ENCODE measurements around the gene PLEKHA7. TPM values are rescaled to one million over a fixed set of nuclear protein-coding genes. Genes with fewer than 3 reads are reported as not detected.

PLEKHA7 gene
- total RNA-seq, 6 experiments from 2014 or later: 12.7 to 26.7 (median 21.5) TPM

- peaks cover 0 to 34% (median 11%) of the 10 kb centered on the region in 4 donors for H3K4me1 ChIP-seq
- 83% methylated on average over 1 of the region's 5 CpGs for WGBS (ENCODE audit: insufficient coverage, low coverage, low lambda C conversion rate, missing lambda C conversion rate)
- no peaks in the 10 kb centered on the region for H3K27me3 ChIP-seq
- DNase-seq: no peak
- H3K9me3 ChIP-seq: no peaks in the 10 kb centered on the region
- ATAC-seq: no peak
- intact Hi-C loops (cut with DNase I): no loop called here
- peaks cover 0 to 3% (median 0%) of the 10 kb centered on the region in 4 donors for H3K36me3 ChIP-seq
- H3K27ac ChIP-seq: no peak overlapping the region
- no peak overlapping the region for H3K4me3 ChIP-seq
- no peak for TF ChIP-seq POLR2A (IDR thresholded peaks at IDR 0.05)
- TF ChIP-seq CTCF (IDR thresholded peaks at IDR 0.05): no peak
Measured at GRCh38 chr11:16812274-16812673, 201.9 kb downstream of the PLEKHA7 start.

- H3K36me3 ChIP-seq: peaks cover 0 to 3% (median 0%) of the 10 kb centered on the region in 4 donors
- H3K9me3 ChIP-seq: no peaks in the 10 kb centered on the region
- no peak overlapping the region for H3K27ac ChIP-seq
- no peak for TF ChIP-seq POLR2A (IDR thresholded peaks at IDR 0.05)
- no peak for TF ChIP-seq CTCF (IDR thresholded peaks at IDR 0.05)
- ATAC-seq: no peak
- no peaks in the 10 kb centered on the region for H3K27me3 ChIP-seq
- H3K4me3 ChIP-seq: no peak overlapping the region
- peaks cover 0 to 40% (median 15%) of the 10 kb centered on the region in 4 donors for H3K4me1 ChIP-seq
- DNase-seq: no peak
- 100% methylated on average over 1 of the region's 3 CpGs for WGBS (ENCODE audit: insufficient coverage, low coverage, low lambda C conversion rate, missing lambda C conversion rate)
- intact Hi-C loops (cut with DNase I): no loop called here
Measured at GRCh38 chr11:16811136-16812020, 202.8 kb downstream of the PLEKHA7 start.

- peaks cover 0 to 3% (median 0%) of the 10 kb centered on the region in 4 donors for H3K36me3 ChIP-seq
- DNase-seq (peak in 1 of 3 donors; percentile 59), ATAC-seq (peak; percentile 3 to 55 (median 28))
- no peak for TF ChIP-seq CTCF (IDR thresholded peaks at IDR 0.05)
- TF ChIP-seq POLR2A (IDR thresholded peaks at IDR 0.05): no peak
- 54% methylated on average over 9 of the region's 11 CpGs for WGBS (ENCODE audit: insufficient coverage, low coverage, low lambda C conversion rate, missing lambda C conversion rate)
- intact Hi-C loops (cut with DNase I): no loop called here
- no peak overlapping the region for H3K4me3 ChIP-seq
- no peaks in the 10 kb centered on the region for H3K27me3 ChIP-seq
- H3K4me1 ChIP-seq: peaks cover 0 to 43% (median 17%) of the 10 kb centered on the region in 4 donors
- H3K27ac ChIP-seq: no peak overlapping the region
- no peaks in the 10 kb centered on the region for H3K9me3 ChIP-seq
Measured at GRCh38 chr11:16809886-16810668, 204.1 kb downstream of the PLEKHA7 start.

GRCh38 chr11:16807306-16807705 is 206.9 kb downstream of the PLEKHA7 start:
- DNase-seq (no peak), ATAC-seq (no peak)
- TF ChIP-seq CTCF (IDR thresholded peaks at IDR 0.05): no peak
- TF ChIP-seq POLR2A (IDR thresholded peaks at IDR 0.05): no peak
- no peaks in the 10 kb centered on the region for H3K36me3 ChIP-seq
- H3K4me3 ChIP-seq: no peak overlapping the region
- H3K4me1 ChIP-seq: peaks cover 0 to 54% (median 23%) of the 10 kb centered on the region in 4 donors
- no peak overlapping the region for H3K27ac ChIP-seq
- no peaks in the 10 kb centered on the region for H3K27me3 ChIP-seq
- H3K9me3 ChIP-seq: no peaks in the 10 kb centered on the region
- WGBS (ENCODE audit: insufficient coverage, low coverage, low lambda C conversion rate, missing lambda C conversion rate): 56% methylated on average over 2 of the region's 3 CpGs
- intact Hi-C loops (cut with DNase I): no loop called here

Data from right lobe of liver (tissue), 6 donors.